ENCODE measurements around the gene EPN3. TPM values are rescaled to one million over a fixed set of nuclear protein-coding genes. Genes with fewer than 3 reads are reported as not detected.

Gene EPN3
- 0.13 TPM in 1 of 2 replicates, not detected in the other for total RNA-seq

DNA sequence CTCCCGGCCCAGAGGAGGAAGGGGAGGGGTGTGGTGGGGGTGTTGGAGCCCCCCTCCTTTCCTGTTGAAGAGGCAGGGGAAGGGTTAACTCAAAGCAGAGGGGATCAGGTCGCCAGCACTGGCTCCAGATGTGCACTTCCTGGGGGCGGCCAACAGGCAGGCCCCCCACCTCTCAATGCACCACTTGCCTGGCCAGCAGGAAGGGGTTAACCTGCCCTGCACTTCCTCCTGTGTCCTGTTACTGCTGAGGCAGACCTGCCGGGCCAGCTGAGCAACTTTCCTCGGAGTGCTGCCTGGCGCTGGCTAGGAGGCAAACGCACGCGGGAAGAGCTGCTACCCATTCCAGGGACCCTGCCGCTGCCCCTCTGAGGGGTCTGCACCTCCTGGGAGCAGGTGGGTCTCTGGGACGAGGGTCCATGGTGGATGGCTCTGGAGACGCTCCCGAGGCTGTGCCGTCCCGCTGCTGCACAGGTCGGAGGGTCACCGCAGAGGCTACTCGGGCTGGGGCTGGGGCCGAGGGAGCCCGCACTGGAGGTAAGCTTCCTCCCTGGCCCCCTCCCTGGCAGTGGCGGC is at the start of gene EPN3:
Gene EPN3, plus strand, starts transcription at position 284 of the 573 bp plus-strand sequence. CDS start 3,822 bp downstream, outside the sequence.

DNA sequence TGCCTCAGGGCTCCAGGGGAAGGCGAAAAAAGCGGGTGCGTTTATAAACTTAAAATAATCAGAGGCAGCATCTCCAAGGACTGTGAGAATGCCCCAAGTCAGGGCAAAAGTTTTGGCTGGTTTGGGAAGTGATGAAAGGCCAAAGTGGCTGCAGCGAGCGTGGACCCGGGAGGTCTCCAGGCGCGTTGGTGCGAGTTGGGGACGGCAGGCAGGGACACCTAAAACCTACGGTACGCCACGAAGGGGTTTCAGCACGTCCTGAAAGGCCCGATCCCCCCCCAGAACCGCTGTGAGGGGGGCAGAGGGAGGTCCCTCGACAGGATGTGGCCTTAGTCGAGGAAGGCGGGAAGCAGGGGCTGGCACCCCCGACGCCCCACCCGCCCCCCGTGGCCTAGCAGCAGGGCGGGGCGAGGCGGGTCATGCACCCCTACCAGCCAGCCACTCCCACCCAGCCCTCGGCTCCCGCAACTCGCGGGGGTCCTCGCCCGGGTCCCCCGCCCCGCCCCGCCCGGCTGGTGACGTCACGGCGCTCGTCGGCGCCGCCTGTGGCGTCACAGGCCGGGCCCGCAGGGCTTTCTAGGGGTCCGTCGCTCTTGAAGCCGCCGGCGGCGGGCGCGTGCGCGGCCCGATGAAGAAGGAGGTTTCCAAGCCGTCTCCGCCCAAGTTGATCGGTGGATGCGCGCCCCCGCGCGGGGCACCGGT is 24.5 kb upstream of the EPN3 start, which contains the start of gene MYCBPAP:
Gene MYCBPAP, plus strand, starts transcription at position 569 of the 702 bp plus-strand sequence. CDS start 236 bp downstream, outside the sequence.

GRCh38 chr17:50547035-50547735 is 14.7 kb downstream of the EPN3 start, which contains the start of gene SPATA20:
SPATA20 (plus strand) TSS chr17:50547174; CDS start chr17:50547209, 35 bp downstream.

GRCh38 chr17:50560185-50560824 is 27.8 kb downstream of the EPN3 start, which contains the start of gene CACNA1G:
CACNA1G (plus strand) TSS chr17:50560715; CDS start chr17:50561460, 745 bp downstream.

Other genes with a start within 250 kb of the EPN3 start
- gene XYLT2, start 186.6 kb upstream of the EPN3 start, total RNA-seq: 48.9 and 61.4 TPM in 2 replicates
- 58.3 and 65.5 TPM in 2 replicates for gene MRPL27, start 159.6 kb upstream of the EPN3 start, total RNA-seq
- gene EME1, start 159.5 kb upstream of the EPN3 start, total RNA-seq: 5.0 and 9.2 TPM in 2 replicates
- gene LRRC59, start 135.2 kb upstream of the EPN3 start, total RNA-seq: 133 and 169 TPM in 2 replicates
- gene ACSF2, start 106.5 kb upstream of the EPN3 start, total RNA-seq: 10.2 and 14.9 TPM in 2 replicates
- not detected in 2 replicates for gene CHAD, start 63.9 kb upstream of the EPN3 start, total RNA-seq
- 15.7 and 18.5 TPM in 2 replicates for gene RSAD1, start 53.9 kb upstream of the EPN3 start, total RNA-seq
- 1.7 and 2.4 TPM in 2 replicates for gene MYCBPAP, start 24.3 kb upstream of the EPN3 start, total RNA-seq
- gene SPATA20, start 14.4 kb downstream of the EPN3 start, total RNA-seq: 67.6 and 68.8 TPM in 2 replicates
- gene CACNA1G, start 28.0 kb downstream of the EPN3 start, total RNA-seq: 0.37 and 0.40 TPM in 2 replicates
- 5.4 and 7.4 TPM in 2 replicates for gene ABCC3, start 102.1 kb downstream of the EPN3 start, total RNA-seq
- gene ANKRD40, start 175.2 kb downstream of the EPN3 start, total RNA-seq: 28.7 and 32.6 TPM in 2 replicates
- 26.4 and 28.7 TPM in 2 replicates for gene LUC7L3, start 186.9 kb downstream of the EPN3 start, total RNA-seq
- gene ANKRD40CL, start 234.8 kb downstream of the EPN3 start, total RNA-seq: not detected in 2 replicates

All from aortic smooth muscle cell (primary cell).